IPS-NIHi7 (cell line): ENCODE data around the gene COLEC11.
"Not testable (repeated sequence)": the region's sequence is repeated elsewhere in the genome, so short reads cannot be mapped to it uniquely, and the experiment has no call there.

ENCODE experiments used
- DNase-seq: peaks from one replicate; pipeline ENCODE4 v3.0.0; 2012; ENCODE audit warnings: mixed read lengths; ENCODE audit errors: extremely low spot score

The COLEC11 gene

DNA sequence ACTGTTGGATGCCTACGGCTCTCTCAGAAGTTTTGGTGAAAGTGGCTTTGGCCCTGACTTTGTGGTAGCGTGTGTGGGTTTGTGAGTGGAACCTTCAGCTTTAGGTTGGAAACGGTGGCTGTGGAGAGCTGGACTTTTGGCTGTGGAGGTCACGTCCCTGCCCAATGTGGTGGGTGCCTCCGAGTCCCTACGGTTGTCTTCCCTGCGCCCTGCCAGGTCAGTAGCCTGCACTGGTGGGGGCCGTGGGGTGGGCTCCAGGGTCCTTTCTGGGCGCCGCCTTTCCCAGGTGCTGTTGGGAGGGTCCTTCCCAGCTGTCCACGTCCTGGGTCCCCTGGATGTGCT, 11.1 kb downstream of the COLEC11 start:
- DNase-seq: peak; percentile 3

DNA sequence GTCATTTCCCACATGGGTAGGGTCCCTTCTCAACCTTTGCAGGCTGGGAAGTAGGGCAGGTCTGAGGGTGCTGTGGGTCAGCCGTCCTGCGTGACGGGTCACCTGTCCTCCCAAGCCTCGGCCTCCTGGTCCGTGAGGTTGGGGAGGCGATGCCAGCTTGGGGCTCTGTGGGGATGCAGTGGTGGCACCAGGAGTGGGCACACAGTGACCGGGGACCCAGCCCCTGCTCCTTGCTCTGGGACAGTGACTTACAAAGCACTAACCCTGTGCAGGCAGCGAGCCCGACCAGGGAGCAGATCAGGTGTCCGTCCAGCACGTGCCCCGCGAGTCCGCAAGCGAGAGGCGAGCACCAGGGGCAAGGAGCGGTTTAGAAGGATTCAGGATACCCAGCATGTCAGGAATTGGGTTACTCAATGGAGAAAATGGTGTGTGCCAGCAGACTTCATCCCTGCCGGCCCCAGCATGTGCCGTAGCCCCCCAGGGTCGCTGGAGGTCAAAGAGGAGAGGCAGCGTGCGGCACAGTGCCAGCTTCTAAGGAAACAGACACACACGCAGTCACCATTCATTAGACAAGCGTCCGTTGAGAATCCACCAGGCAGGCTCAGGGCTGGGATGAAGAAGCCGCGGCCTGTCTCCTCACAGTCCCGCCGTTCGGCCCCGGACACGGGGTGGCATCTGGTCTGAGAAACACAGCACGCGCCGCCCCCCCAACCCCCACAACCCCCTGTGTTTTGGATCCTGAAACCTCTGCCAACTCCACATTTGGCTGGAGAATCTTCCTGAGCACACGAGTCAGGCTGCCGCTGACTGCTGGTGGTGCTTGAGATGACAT, 11.7 kb downstream of the COLEC11 start:
- DNase-seq: peak; percentile 9

DNA sequence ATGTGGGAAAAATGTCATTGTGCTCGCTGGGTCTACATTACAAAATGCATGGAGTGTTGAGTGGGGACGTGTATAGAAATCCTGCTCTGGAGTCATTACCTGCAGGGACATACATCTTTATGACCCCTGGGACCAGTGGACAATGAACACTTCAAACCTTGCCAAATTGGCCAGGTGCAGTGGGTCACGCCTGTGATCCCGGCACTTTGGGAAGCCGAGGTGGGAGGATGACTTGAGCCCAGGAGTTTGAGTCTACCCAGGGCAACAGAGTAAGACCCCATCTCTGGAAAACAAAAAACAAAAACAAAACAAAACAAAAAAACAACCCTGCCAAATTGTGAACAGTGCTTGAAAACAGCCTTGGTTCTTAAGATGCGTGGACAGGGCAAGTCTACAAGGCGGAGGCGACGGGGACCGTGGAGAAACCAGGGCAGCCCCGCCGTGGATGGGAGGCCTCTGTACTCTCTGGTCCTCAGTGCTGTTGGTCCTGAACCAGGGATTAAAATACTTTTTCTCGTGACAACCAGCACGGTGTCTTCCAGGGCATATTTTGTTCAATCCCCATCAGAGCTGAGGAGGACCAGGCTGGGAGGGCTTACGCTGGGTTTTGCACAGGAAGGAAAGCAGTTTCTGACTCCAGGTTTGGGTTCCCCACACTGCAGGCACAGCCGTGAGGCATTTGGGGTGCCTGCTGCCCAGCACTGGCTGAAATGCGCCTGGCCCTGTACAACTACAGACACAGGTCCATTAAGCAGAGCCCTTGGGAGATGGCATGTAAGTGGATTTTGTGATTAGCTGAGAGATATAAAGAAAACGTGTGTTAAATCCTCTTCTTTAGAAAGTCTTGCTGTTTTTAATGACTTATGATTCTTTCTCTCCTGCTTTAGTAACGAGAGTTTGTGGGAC, 13.7 kb downstream of the COLEC11 start:
- peak; percentile 7 for DNase-seq

DNA sequence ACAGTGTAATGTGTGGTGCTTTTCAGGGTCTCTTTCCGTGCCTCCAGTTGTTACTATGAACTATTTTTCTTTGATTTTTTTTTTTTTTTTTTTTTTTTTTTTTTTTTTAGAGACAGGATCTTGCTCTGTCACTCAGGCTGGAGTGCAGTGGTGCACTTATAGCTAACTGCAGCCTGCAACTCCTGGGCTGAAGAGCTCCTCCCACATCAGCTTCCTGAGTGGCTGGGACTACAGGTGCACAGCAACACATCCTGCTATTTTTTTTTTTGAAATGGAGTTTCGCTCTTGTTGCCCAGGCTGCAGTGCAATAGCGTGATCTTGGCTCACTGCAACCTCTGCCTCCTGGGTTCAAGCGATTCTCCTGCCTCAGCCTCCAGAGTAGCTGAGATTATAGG, 14.4 kb downstream of the COLEC11 start:
- not testable (repeated sequence) for DNase-seq

DNA sequence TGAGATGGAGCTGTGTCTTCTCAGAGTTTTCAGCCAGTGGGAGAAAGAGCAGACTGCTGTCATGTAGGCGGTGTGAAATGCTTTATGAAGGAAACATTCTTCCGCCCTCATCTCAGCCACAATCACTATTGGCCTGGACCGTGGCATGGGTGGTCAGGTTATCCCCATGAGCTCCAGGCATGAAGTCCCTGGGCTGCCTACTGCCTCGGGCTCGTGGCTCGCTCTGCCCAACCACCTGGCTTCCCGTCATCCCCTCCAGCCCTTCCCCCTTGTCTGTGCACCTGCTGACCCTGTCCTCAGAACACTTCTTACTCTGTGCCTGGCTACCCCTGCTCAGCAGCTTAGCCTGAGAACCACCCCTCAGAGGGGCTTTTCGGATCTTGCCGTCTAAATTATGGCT, 15.5 kb downstream of the COLEC11 start:
- peak; percentile 8 for DNase-seq

DNA sequence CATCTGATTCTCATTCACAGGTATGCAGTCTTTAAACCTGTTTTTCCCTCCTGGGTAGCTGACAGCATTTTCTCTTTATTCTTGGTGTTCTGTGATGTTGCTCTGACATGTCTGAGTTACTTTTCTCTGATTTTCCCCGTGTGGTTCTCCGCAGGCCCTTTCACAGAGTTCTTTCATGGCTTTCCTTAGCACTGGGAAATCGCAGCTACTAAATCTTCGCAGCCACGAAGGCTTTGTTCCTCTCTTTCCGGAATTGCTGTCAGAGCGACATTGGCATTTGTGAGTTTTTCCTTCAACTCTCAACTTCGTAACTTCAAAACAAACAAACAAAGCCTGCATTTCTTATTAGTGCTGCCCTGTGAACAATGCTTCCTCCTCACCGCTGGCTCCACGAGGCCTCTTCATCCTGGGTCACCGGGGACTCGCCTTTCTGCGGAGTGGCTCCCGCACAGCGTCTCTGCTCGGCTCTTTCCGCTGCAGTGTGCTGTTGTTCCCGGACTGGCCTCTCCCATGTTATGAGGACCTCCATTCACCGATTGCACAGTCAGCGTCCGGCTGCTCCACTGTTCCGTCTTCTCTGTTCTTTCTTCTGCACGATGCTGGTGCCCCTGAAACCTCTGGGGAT, 16.1 kb downstream of the COLEC11 start:
- peak; percentile 8 for DNase-seq

DNA sequence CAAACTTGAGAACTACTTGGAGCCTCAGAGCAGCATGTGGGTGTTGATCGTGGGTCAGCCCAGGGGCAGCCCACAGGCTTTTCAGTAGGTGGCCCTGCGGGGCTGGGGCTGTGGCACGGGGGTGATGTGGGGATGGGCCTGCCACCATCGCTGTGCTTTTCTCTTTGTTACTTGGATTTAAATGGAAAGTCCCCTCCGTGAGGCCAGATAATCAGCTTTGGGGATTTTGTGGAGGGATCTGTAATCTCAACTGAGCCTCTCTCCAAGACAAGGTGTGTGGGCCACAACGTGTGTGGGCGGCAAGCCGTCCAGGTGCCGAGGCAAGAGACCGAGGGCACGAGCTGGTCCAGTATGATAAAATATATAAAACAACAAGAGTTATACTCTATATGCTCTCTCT, 16.7 kb downstream of the COLEC11 start:
- DNase-seq: peak; percentile 10

DNA sequence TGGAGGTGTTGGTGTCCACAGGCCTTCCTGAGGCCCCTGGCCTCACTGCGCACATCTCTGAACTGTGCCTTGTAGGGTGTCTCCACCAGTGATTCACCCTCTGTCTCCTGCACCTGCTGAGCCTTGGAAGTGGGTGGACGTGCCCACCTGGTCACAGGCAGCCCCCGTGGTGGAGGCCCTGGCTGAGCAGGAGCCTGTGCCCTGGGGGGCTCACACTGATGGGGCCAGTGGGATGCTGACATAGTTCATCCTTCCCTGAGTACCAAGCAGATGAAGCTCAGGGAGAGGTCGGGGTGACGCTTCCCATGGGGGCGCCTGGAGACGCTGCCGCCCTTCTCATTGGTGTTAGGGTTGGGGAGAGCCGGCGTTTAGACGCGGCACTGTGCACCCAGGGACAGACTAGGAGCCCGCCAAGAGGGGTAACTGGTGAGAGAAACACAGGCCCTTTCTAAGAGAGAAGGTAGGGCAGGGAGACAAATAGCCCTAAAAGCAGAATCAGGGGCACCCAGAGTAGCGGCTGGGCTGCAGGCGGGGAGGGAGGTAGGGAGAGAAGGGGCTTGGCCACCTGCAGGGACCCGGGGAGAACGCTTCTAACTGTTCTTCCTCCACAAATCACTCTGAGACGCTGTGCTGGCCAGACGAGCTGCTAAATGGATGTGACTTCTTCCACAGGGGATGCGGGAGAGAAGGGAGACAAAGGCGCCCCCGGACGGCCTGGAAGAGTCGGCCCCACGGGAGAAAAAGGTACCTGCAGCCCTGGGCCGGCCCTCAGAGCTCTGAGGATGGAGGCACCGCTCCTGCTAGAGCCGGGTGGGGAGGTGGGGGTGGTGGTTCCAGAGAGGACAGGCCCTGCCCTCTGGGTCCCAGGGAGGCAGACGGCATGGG, 18.0 kb downstream of the COLEC11 start:
- peak; percentile 5 for DNase-seq

DNA sequence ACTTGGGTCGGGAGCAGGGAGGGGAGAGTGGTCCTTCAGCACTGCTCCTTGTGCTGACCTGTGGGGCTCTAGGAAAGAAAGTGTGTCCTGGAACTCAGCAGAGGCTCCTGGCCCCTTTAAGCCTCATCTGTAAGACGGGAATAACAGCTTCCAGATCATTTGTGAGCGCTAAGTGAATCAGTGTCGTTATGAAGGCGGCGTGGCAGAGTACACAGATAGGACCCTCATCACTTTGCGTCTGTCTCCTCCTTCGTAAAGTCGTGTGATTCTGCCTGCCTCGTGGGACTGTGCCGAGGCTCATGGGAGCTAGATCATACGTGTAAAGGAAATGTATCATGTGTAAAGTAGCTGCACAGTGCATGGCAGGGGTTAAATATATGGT, 18.6 kb downstream of the COLEC11 start:
- no peak for DNase-seq

DNA sequence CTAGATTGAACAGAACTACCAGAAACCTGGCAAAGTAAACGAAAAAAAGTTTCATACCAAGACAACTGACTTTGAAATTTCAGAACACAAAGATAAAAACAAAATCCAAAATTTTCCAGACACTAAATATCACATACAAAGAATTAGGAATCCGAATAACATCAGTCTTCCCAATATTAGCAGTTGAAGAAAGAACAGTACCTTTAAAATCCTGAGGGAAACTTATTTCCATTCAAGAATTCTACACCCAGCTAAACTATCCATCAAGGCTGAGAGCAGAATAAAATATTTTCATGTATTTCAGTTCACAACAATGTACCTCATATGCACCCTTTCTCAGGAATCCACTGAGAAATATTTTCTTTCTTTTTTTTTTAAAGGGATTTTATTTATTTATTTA, 19.8 kb downstream of the COLEC11 start:
- DNase-seq: not testable (repeated sequence)

DNA sequence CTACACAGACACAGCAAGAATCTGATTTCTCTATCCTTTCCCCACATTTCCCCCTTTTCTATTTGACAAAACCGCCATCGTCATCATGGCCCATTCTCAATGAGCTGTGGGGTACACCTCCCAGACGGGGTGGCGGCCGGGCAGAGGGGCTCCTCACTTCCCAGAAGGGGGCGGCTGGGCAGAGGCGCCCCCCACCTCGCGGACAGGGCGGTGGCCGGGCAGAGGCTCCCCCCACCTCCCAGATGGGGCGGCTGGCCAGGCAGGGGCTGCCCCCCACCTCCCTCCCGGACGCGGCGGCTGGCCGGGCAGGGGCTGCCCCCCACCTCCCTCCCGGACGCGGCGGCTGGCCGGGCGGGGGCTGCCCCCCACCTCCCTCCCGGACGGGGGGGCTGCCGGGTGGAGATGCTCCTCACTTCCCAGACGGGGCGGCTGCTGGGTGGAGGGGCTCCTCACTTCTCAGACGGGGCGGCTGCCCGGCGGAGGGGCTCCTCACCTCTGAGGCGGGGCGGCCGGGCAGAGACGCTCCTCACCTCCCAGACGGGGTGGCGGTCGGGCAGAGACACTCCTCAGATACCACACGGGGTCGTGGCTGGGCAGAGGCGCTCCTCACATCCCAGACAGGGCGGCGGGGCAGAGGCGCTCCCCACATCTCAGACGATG, 20.8 kb downstream of the COLEC11 start:
- DNase-seq: not testable (repeated sequence)

DNA sequence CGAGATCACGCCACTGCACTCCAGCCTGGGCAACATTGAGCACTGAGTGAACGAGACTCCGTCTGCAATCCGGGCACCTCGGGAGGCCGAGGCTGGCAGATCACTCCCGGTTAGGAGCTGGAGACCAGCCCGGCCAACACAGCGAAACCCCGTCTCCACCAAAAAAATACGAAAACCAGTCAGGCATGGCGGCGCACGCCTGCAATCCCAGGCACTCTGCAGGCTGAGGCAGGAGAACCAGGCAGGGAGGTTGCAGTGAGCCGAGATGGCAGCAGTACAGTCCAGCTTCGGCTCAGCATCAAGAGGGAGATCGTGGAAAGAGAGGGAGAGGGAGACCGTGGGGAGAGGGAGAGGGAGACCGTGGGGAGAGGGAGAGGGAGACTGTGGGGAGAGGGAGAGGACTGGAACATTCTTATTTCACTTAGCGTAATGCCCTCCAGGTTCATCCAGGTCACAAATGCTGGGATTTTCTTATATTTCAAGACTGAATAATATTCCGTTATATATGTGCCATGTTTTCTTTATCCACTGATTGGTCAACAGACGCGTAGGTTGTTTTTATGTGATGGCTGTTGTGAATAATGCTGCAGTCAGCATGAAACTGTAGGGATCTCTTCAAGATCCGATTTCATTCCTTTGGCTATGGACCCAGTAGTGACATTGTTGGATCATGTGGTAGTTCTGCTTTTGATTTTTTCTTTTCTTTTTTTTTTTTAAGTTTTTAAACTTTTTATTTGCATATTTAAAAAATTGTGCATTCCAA, 21.7 kb downstream of the COLEC11 start:
- DNase-seq: not testable (repeated sequence)

DNA sequence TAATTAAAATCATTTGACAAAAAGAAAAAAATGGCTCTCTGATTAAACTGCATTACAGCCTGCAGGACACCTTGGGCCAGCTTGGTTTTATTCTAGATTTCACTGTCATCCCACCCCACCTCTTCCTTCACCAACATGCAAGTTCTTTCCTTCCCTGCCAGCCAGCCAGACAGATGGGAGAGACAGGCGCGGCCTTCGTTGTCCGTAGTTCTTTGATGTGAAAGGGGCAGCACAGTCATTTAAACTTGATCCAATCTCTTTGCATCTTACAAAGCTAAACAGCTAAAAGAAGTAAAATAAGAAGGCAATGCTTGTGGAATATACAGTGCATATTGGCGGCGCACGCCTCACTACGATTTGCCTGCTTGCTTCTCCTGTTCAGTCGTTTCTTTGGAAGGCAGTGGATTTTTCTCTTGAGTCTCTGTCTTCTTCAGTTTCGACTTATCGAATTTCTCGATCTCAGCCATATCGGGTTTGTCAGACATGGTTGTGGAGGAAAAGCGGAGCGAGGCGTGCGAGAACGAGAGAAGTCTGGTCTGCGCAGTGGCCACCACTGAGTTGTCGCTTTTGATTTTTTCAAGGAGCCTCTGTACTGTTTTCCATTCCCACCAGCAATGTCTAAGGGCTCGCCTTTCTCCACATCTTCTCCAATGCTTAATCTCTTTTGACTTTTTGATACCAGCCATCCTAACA, 22.4 kb downstream of the COLEC11 start:
- DNase-seq: no peak

DNA sequence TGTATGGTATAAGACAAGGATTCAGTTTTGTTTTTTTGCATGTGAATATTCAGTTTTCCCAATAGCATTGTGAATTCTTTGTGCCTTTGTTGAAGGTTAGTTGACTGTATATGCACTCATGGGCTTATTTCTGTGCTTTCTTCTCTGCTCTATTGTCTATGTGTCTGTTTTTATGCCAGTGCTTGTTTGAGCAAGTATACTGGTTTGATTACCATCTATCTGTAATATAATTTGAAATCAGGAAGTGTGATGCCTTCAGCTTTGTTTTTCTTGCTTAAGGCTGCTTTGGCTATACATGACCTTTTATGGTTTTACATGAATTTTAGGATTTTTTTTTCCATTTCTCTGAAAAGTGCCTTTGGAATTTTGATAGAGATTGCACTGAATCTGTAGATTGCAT, 23.5 kb downstream of the COLEC11 start:
- DNase-seq: no peak

DNA sequence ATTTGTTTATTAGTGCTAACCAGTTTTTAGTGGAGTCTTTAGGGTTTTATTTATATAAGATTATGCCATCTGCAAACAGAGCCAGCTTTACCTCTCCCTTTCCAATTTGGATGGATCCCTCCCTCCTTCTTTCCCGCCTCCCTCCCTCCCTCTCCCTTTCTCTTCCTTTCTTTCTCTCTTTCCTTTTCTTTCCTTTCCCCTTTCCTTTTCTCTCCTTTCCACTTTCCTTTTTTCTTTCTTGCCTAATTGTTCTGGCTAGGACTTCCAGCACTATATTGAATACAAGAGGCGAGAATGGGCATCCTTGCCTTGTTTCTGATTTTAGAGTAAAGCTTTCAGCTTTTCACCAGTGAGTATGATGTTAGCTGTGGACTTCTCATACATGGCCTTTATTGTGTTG, 24.1 kb downstream of the COLEC11 start:
- no peak for DNase-seq

DNA sequence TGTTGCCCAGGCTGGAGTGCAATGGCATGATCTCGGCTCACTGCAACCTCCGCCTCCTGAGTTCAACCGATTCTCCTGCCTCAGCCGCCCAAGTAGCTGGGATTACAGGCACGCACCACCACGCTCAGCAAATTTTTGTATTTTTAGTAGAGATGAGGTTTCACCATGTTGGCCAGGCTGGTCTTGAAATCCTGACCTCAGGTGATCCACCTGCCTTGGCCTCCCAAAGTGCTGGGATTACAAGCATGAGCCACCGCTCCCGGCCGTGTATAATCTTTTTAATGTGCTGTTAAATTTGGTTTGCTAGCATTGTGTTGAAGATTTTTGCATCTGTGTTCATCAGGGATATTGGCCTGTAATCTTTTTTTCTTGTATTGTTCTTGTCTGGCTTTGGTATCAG, 24.7 kb downstream of the COLEC11 start:
- not testable (repeated sequence) for DNase-seq

DNA sequence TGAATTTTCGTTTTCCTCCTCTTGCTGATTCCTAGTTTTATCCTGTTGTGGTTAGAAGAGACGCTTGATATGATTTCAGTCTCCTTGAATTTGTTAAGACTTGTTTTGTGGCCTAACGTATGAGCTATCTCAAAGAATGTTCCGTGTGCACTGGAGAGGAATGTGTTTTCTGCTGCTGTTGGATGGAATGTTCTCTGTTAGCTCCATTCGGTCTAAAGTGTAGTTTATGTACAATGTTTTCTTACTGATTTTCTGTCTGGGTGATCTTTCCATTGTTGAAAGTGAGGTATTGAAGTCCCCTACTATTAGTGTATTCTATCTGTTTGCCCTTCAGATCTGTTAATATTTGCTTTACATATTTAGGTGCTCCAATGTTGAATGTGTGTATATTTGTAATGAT, 25.9 kb downstream of the COLEC11 start:
- DNase-seq: no peak

DNA sequence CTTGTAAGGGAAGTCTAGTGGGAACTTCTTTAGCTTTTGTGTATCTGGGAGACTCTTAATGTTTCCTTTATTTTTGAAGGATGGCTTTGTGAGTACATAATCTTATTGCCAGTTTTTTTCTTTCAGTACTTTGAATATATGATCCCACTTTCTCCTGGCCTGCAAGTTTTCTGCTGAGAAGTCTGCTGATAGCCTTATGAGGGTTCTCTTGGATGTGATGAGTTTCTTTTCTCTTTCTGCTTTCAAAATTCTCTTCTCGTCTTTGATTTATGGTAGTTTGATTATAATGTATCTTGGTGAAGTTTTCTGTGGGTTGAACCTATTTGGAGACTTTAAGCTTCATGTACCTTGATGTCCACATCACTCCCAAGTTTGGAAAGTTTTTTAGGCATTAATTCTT, 28.1 kb downstream of the COLEC11 start:
- no peak for DNase-seq

DNA sequence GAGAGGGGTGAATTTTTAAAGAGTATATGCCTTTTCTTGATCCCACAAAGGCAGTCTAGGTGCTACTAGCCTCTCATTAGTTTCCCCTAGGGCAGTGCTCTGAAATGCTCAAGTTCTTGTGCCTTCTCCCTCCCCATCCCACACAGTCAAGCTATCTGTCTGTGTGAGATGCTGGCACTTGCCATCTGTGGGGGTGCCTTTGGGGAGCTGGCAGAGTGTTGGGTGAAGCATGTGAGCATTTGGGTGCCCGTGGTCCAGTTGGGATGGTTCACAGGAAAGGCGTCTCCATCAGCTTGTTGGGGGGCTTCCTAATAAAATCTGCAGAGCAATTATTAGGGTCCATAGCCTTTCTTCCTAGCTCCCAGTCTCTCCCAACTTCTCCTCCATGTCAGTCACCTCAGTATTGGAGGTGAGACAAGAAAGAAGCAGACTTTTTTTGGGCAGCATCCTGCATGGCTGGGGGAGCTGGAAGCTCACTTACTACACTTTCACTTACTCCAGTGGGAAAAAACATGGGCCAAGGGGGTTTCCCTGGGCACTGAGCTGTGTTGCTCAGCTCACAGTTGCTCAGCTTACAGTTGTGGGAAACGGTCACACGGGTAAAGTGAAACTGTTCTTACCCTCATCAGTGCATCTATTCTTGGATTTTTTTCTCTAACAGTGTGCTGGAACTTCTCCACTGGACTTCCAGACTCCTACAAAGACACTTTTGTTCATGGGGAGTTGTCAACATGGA, 29.3 kb downstream of the COLEC11 start:
- no peak for DNase-seq
